Choroid plexus epithelial cell (primary cell): ENCODE data around the gene ACACA.
A peak's percentile ranks its signal among the peaks of the same experiment; 100 is the strongest.
"Not testable (repeated sequence)": the region's sequence is repeated elsewhere in the genome, so short reads cannot be mapped to it uniquely, and the experiment has no call there.

ENCODE experiments used
- DNase-seq: peaks from one replicate; pipeline ENCODE4 v3.0.0-alpha.2; 2010; ENCODE audit warnings: low read depth
- H3K4me3 ChIP-seq: 2 replicates; pipeline ENCODE4 v1.5.1; 2011; ENCODE audit warnings: low read depth, mild to moderate bottlenecking, control low read depth, low read length, moderate library complexity
- TF ChIP-seq, protein P1 (sequence below): conservative IDR thresholded peaks from 2 replicates; pipeline ENCODE4 v1.5.1; 2011; ENCODE audit warnings: low read depth, mild to moderate bottlenecking, control low read depth, inconsistent platforms, low read length, moderate library complexity

Gene ACACA

DNA sequence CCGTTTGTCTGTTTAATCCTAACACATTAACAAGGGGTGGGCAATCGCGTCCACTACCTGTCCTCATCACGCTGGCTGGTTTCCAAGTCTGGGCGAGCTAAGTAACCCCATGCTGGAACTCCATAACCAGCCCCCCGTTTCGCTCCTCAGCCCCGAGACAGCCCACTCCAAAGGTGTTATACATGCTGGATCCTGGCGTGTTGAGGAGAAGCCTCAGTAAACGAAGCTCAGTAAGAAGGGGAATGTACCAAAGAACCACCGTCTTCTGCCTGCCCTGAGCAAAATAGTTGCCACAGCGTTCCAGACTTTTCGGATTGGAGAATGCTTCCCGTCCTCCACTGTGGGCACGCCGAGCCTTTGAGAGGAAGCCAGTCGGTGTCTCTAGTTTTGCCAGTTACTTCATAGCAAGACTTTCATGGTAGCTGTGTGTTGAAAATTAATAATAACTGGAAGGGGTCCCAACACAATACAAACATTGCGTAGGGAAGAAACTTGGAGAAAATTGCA is 46.9 kb downstream of the ACACA start:
- DNase-seq = no peak
- H3K4me3 ChIP-seq = peak overlapping the region; percentile 94
- TF ChIP-seq, protein P1, sequence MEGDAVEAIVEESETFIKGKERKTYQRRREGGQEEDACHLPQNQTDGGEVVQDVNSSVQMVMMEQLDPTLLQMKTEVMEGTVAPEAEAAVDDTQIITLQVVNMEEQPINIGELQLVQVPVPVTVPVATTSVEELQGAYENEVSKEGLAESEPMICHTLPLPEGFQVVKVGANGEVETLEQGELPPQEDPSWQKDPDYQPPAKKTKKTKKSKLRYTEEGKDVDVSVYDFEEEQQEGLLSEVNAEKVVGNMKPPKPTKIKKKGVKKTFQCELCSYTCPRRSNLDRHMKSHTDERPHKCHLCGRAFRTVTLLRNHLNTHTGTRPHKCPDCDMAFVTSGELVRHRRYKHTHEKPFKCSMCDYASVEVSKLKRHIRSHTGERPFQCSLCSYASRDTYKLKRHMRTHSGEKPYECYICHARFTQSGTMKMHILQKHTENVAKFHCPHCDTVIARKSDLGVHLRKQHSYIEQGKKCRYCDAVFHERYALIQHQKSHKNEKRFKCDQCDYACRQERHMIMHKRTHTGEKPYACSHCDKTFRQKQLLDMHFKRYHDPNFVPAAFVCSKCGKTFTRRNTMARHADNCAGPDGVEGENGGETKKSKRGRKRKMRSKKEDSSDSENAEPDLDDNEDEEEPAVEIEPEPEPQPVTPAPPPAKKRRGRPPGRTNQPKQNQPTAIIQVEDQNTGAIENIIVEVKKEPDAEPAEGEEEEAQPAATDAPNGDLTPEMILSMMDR = no peak

DNA sequence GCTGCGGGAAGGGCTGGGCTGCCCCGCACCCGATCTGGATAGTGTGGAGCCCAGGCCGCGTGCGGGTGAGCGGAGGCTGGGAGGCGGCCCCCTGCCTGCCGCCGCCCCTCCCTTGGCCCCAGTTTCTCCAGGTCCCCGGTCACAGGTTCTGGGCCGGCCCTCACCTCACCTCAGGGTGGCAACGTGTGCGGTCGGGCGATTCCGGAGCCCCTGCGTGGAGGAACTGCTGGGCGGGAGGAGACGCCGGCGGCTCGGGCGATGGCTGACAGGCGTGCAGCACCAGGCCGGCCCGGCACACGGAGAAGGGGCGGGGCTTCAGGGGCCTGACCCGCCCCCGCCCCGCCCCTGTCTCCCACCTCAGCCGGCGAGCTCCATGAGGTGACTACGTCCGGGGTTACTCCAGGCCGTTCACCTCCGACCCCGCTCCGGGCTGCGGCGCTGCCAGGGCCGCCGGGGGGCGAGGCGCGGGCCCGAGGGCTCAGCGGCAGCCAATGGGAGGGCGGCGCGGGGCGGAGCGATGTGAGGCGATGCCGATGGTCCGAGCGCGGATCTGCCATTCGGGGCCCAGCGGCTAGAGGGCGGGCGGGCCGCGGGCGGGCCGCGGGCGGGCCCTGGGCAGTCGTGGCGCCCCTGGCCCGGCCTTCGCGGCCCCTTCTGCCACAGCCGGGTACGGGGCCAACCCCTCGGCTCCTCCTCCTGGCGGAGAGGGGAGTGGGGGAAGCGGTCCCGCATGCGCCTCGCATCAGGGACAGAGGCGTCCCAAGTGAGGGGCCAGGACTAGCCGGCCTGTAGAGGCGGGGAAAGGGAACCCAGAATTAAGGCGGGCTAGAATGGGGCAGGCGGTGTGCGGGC is 47.6 kb downstream of the ACACA start:
- TF ChIP-seq, protein P1 = no peak
- peak overlapping the region; percentile 94 for H3K4me3 ChIP-seq
- peak; percentile 94 for DNase-seq

DNA sequence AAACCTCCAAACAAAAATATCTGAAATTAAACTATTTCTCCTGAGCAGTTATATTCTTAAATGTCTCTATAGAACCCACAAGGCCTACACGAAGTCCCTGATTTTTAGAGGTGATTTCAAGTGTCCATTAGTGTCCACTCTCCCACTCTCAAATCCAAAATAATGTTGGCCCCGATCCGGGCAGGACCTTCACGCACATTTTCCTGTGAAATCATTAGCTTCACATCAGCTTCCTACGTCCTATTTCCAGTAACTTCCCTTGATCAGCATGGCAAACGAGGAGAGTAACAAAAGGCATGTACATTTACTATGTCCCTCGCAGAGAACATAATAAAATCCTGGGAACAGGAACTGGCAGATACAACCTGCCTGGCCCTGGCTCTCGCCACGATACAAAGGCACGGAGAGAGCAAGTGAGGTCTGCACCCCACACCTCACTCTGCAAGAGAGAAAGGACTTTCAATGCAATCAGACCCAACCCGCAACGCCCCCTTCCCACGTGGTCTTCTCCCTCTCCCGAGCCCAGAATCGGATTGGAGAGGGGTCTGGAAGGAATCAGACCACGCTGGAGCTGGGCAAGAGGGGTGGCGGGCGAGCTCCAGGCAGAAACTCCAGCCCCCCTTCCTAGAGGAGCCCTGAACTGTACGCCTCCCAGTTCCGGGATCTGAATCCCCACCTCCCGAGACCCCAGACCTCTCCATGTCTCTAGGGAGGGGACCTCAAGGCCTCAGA is 48.4 kb downstream of the ACACA start:
- H3K4me3 ChIP-seq = peak overlapping the region; percentile 94
- DNase-seq = peak; percentile 58
- TF ChIP-seq, protein P1 = no peak

DNA sequence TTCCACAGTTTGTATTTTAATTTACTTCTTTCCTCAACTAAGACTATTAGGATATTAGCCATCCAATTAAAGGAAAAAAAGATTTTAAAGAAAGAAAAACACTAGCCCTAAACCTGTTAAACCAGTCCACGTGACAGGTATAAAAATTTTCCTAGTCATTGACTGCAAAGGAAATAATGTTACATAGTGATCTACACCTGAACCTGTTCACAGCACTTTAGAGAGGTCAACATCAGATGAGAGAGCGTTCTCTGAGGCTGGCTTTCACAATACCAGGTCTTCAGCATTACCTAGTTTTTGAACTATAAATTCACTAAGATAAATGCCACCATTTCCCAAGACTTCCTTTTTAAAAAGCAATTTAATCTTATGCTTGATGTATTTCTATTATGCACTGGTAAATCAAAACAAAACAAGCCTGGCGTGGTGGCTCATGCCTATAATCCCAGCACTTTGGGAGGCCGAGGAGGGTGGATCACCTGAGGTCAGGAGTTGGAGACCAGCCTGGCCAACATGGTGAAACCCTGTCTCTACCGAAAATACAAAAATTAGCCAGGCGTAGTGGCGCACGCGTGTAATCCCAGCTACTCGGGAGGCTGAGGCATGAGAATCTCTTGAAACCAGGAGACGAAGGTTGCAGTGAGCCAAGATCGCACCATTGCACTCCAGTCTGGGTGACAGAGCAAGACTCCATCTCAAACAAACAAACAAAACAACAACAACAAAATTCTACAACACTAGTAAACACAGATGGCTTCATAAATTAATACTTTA is 49.7 kb downstream of the ACACA start:
- H3K4me3 ChIP-seq, DNase-seq: not testable (repeated sequence)

DNA sequence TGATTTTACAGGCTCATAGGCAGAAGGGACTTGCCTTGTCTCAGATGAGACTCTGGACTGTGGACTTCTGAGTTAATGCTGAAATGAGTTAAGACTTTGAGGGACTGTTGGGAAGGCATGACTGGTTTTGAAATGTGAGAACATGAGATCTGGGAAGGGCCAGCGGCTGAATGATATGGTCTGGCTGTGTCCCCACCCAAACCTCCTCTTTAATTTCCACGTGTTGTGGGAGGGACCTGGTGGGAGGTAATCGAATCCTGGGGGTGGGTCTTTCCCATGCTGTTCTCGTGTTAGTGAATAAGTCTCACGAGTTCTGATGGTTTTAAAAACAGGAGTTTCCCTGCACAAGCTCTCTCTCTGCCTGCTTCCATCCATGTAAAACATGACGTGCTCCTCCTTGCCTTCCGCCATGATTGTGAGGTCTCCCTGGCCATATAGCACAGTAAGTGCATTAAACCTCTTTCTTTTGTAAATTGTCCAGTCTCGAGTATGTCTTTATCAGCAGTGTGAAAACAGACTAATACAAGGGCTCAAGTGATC is 59.7 kb downstream of the ACACA start:
- not testable (repeated sequence) for H3K4me3 ChIP-seq, DNase-seq

DNA sequence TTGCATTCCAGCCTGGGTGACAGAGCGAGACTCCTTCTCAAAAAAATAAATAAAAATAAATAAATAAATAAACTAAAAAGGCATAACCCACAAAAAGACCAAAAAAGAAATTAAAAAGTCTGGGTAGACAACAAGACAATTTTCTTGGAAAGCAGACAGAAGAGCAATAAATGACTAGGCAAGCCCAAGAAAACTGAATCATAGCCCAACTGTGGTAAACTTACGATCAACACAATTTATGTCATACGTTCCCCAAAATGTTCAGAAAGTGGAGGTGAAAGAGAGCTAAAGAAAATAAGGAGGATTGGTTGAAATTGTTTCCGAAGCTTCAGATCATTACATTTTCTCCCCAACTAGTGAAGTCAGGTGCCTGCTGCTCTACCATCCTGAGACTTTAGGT is 62.1 kb downstream of the ACACA start:
- no peak for DNase-seq
- H3K4me3 ChIP-seq = no peak overlapping the region
- TF ChIP-seq, protein P1 = no peak

DNA sequence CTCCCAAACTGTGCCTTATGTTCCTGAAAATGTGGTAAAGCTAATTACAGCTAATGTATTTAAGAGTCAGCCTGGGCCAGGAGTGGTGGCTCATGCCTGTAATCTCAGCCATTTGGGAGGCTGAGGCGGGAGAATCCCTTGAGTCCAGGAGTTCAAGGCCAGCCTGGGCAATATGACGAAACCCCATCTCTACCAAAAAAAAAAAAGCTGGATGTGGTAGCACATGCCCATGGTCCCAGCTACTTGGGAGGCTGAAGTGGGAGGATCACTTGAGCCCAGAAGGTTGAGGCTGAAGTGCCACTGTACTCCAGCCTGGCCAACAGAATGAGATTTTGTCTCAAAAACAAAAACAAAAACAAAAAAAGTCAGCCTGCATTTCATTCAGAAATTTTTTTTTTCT is 64.0 kb downstream of the ACACA start:
- DNase-seq = no peak
- TF ChIP-seq, protein P1 = no peak
- no peak overlapping the region for H3K4me3 ChIP-seq
